Body of pancreas (tissue), 4 donors: ENCODE data around the gene ADGRG7. TPM values are rescaled to one million over a fixed set of nuclear protein-coding genes. Genes with fewer than 3 reads are reported as not detected.

Experiments
- ATAC-seq: fragments of 150-250 bp; one replicate; pipeline ENCODE4 v1.9.1; 2016
- DNase-seq, 4 donors: peaks; one replicate each; pipeline ENCODE4 v3.0.0-alpha.2; 2019
- H3K27ac ChIP-seq, 4 donors: fragments of 200-600 bp; sonication (generic); 1 replicate in 3 of 4; 2 replicates in 1 of 4; pipeline versions ENCODE4 v1.5.1 to v1.6.1; 2016 to 2019; ENCODE audit warnings: mild to moderate bottlenecking in 1 of 4, mixed read lengths in 1 of 4, moderate library complexity in 1 of 4
- H3K27me3 ChIP-seq, 2 donors: fragments of 200-600 bp; sonication (generic); one replicate each; pipeline ENCODE4 v1.6.0; 2016; ENCODE audit warnings: mild to moderate bottlenecking in 1 of 2
- H3K36me3 ChIP-seq, 2 donors: fragments of 200-600 bp; sonication (generic); replicated peaks in 1 of 2; 2 replicates each; pipeline ENCODE4 v1.5.1; 2016; ENCODE audit warnings: low read depth in 2 of 2; ENCODE audit not compliant: insufficient read depth in 1 of 2
- H3K4me1 ChIP-seq: fragments of 200-600 bp; sonication (generic); one replicate; pipeline ENCODE4 v1.6.0; 2016
- H3K4me3 ChIP-seq, 2 donors: fragments of 200-600 bp; sonication (generic); 1 replicate in 1 of 2; 2 replicates in 1 of 2; pipeline ENCODE4 v1.5.1; 2016 to 2019
- H3K9me3 ChIP-seq, 3 donors: fragments of 200-600 bp; sonication (generic); 1 replicate in 2 of 3; 2 replicates in 1 of 3; pipeline ENCODE4 v1.5.1; 2016
- POLR2A ChIP-seq, 3 donors: fragments of 450-650 bp; IDR thresholded peaks; one replicate each; pipeline ENCODE4 v1.6.1; 2016; ENCODE audit warnings: antibody characterized with exemption in 3 of 3, mild to moderate bottlenecking in 2 of 3
- WGBS, 2 donors: methylation state at CpG; one replicate each; pipeline ENCODE4 v1.1.5; 2017; 5-methylcytosine and 5-hydroxymethylcytosine counted together
- intact Hi-C: fragments of 100-400 bp; cut with DNase I; formaldehyde crosslinking; loops from one replicate; pipeline ENCODE4 v1.15.1; 2023
- total RNA-seq, 2 donors: library from RNA; depleted of rRNA; stranded (reverse); fragments of >200 nt; gene quantifications; one replicate each; pipeline ENCODE4 v1.1.0, GENCODE V29; 2016
- TF ChIP-seq, protein P1 (sequence below), 7 experiments: fragments of 450-650 bp in 4 of 7; fragments of 200-600 bp in 3 of 7; sonication (generic) in 3 of 7; IDR thresholded peaks; one replicate each; pipeline ENCODE4 v1.5.1; 2016 to 2019; ENCODE audit warnings: antibody characterized with exemption in 7 of 7

Gene ADGRG7
- total RNA-seq, 2 donors from 2014 or later, result not detected

DNA sequence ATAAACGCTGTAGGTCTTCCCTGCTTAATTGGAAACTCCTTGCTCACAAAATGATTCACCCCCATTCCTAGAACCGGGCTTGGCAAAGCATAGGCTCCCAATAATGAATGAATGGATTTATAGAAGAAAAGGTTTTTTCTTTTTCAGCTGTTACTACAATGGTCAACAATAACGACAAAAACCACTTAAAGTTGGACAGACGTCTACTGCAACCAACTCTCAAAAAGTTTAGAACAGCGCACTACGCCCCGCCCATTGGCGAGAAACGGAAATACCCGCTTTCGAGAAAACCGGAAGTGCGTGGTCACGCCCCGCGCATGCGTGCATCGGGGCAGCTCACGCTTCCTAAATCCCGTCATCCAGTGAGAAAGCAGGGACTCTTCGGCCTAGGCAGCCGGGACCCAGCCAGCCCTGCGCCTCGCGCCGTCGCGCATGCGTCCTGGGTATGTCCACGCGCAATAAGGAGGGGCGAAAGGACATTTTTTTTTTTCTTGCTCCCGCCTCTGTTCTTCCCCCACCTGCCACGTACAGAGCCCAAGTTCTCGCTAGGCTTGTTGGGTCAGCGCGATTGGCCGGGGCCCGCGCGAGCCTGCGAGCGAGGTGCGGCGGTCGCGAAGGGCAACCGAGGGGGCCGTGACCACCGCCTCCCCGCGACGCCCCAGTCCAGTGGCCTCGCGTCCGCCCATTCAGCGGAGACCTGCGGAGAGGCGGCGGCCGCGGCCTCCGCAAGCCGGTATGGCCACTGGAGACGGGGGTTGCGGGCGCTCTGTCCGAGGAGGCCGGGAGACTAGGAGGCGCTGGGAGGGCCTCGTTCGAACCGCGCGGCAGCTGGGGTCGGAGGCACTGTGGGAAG lies 99.8 kb downstream of the ADGRG7 start, which contains the start of gene TFG:
TSS of gene TFG (plus strand) at position 506 of the 853 bp plus-strand sequence. CDS start 4,192 bp downstream, outside the sequence.
- H3K4me1 ChIP-seq, result peaks cover 25% of the 10 kb centered on the region
- peak; percentile 64 to 78 (median 74) for TF ChIP-seq POLR2A (IDR thresholded peaks at IDR 0.05)
- TF ChIP-seq, protein P1, sequence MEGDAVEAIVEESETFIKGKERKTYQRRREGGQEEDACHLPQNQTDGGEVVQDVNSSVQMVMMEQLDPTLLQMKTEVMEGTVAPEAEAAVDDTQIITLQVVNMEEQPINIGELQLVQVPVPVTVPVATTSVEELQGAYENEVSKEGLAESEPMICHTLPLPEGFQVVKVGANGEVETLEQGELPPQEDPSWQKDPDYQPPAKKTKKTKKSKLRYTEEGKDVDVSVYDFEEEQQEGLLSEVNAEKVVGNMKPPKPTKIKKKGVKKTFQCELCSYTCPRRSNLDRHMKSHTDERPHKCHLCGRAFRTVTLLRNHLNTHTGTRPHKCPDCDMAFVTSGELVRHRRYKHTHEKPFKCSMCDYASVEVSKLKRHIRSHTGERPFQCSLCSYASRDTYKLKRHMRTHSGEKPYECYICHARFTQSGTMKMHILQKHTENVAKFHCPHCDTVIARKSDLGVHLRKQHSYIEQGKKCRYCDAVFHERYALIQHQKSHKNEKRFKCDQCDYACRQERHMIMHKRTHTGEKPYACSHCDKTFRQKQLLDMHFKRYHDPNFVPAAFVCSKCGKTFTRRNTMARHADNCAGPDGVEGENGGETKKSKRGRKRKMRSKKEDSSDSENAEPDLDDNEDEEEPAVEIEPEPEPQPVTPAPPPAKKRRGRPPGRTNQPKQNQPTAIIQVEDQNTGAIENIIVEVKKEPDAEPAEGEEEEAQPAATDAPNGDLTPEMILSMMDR (IDR thresholded peaks at IDR 0.05), result no peak
- 0 to 1% methylated on average over 13 to 60 of the region's 76 CpGs for WGBS, 2 donors
- peak; percentile 99 for DNase-seq
- H3K9me3 ChIP-seq, result no peaks in the 10 kb centered on the region
- ATAC-seq, result peak; percentile 97
- intact Hi-C loops, result no loop called here
- no peaks in the 10 kb centered on the region for H3K36me3 ChIP-seq
- H3K4me3 ChIP-seq, result peak within 1 kb of the TSS; percentile 58 to 60
- H3K27me3 ChIP-seq, result no peaks in the 10 kb centered on the region
- H3K27ac ChIP-seq, result peak within 1 kb of the TSS; percentile 89 to 98 (median 93)

DNA sequence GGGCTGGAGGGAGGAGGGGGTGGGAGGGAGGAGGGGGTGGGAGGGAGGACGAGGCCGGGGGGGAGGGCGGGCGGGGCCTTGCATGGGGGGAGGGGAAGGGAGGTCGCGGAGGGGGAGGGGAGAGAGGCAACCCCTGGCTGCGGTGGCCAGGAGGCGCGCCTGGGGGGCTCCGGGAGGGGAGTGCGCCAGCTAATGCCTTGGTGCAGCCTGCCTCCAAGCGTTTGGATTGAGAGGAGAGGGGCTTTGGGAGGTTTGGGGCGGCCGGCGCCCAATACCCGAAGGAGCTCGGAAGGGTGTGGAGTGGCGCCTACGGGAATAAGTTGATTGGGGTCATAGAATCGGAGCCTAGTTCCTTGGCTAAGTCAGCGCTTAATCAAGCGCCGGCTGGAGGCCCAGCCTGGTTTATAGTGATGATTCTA lies 100.5 kb downstream of the ADGRG7 start:
- TF ChIP-seq POLR2A (IDR thresholded peaks at IDR 0.05), result no peak
- TF ChIP-seq, protein P1 (IDR thresholded peaks at IDR 0.05), result peak in 1 of 7 experiments; percentile 5
- intact Hi-C loops, result no loop called here
- Histone ChIP-seq H3K27me3 (no peaks in the 10 kb centered on the region), H3K9me3 (no peaks in the 10 kb centered on the region), H3K36me3 (no peaks in the 10 kb centered on the region), H3K27ac (peak overlapping the region; percentile 89 to 98 (median 93)), H3K4me3 (peak overlapping the region; percentile 58 to 60), H3K4me1 (peaks cover 30% of the 10 kb centered on the region)
- DNase-seq, result peak; percentile 25 to 39 (median 32)
- no peak for ATAC-seq
- WGBS, 2 donors, result 1% methylated on average over 17 to 21 of the region's 23 CpGs

DNA sequence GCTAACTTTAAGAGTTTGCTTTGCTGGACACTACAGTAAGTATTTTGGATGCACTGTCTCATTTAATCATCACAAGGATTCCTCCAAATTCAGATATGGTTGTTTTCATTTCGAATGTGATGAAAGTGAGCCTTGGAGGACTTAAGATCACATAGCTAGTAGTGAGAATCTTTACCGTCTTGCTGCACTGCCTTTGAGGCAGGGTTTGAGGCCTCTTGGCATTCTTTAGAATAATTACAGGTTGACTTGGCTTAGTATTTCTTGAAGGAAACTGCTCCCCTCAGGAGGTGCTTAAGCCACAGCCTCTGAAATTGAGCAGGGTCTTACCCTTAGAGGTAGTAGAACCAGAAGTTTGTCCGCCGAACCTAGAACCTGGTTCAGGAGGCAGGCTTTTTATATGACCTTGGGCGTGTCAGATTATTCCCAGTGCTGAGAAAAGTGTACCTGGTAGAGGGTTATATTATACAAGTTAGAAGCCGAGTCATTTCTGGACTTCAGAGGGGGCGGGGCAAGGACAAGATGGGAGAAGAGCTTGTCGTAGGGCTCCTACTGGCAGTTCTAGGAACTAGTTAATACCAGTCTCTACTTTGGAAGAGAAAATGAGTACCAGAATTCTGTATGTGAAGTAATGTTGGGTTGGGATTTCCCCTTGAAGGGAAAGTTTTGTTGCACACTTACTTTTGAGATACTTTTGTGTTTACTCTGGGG lies 101.0 kb downstream of the ADGRG7 start:
- intact Hi-C loops, result no loop called here
- no peak for TF ChIP-seq POLR2A (IDR thresholded peaks at IDR 0.05)
- TF ChIP-seq, protein P1 (IDR thresholded peaks at IDR 0.05), result no peak
- no peaks in the 10 kb centered on the region for H3K27me3 ChIP-seq
- no peaks in the 10 kb centered on the region for H3K9me3 ChIP-seq
- peak overlapping the region; percentile 58 to 60 for H3K4me3 ChIP-seq
- no peaks in the 10 kb centered on the region for H3K36me3 ChIP-seq
- H3K27ac ChIP-seq, result peak overlapping the region; percentile 89 to 98 (median 93)
- DNase-seq, result peak; percentile 22 to 44 (median 38)
- H3K4me1 ChIP-seq, result peaks cover 33% of the 10 kb centered on the region
- 10 to 13% methylated on average over 8 of the region's 8 CpGs for WGBS, 2 donors
- ATAC-seq, result no peak

DNA sequence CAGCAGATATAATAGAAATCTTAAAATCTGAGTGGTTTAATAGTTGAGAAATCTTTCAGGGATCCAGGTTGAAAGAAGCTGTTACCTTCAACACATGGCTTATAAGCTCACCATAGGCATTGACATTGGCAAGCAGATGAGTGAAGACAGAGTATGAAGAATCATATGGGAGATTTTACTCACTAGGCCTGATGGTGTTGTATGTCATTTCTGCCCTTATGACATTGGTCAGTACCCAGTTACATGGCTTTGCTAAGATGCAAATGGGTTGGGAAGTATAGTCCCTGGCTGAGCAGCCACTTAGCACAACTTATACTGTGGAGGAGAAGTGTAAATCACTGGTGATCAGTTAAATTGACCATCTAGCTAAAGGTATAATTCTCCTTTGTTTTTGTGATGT lies 105.8 kb downstream of the ADGRG7 start:
- Histone ChIP-seq H3K4me3 (no peak overlapping the region), H3K36me3 (no peaks in the 10 kb centered on the region), H3K27me3 (no peaks in the 10 kb centered on the region), H3K4me1 (peaks cover 50% of the 10 kb centered on the region), H3K9me3 (no peaks in the 10 kb centered on the region), H3K27ac (no peak overlapping the region)
- ATAC-seq (no peak), DNase-seq (no peak)
- intact Hi-C loops, result no loop called here
- TF ChIP-seq POLR2A (IDR thresholded peaks at IDR 0.05), result no peak
- TF ChIP-seq, protein P1 (IDR thresholded peaks at IDR 0.05), result no peak
